Measurements from ENCODE around the gene TALDO1. TPM values are rescaled to one million over a fixed set of nuclear protein-coding genes. Genes with fewer than 3 reads are reported as not detected.

The TALDO1 gene
- total RNA-seq, 1 experiment from 2014 or later: 268 TPM

GRCh38 chr11:704781-705645, 42.3 kb upstream of the TALDO1 start:
- Histone ChIP-seq H2BK12ac (ENCODE audit: insufficient read length, low read depth, low read length) (no peak overlapping the region), H2BK5ac (ENCODE audit: insufficient read length, low read length) (no peak overlapping the region), H3K27me3 (ENCODE audit: insufficient read depth, low read length) (no peaks in the 10 kb centered on the region), H3T11ph (ENCODE audit: low read length) (no peak overlapping the region), H3K4me2 (ENCODE audit: insufficient read depth, insufficient read length, low read length) (no peak overlapping the region), H2BK20ac (ENCODE audit: low read depth, low read length, poor library complexity, severe bottlenecking) (no peak overlapping the region), H3K56ac (ENCODE audit: insufficient read length, low read depth, low read length) (no peak overlapping the region), H4K20me1 (ENCODE audit: control insufficient read depth, insufficient read depth, insufficient read length) (no peaks in the 10 kb centered on the region), H4K91ac (ENCODE audit: insufficient read length, low read depth, low read length) (no peak overlapping the region), H2BK15ac (ENCODE audit: low read depth, low read length) (no peak overlapping the region), H2AFZ (ENCODE audit: low read length) (no peak overlapping the region), H3K18ac (ENCODE audit: insufficient read length, low read depth, low read length) (no peak overlapping the region), H3K79me2 (ENCODE audit: insufficient read depth, low read length) (no peaks in the 10 kb centered on the region), H3K23me2 (ENCODE audit: insufficient read length, low read depth, low read length, poor library complexity, severe bottlenecking) (peaks cover 3% of the 10 kb centered on the region), H3K4ac (ENCODE audit: low read depth, low read length) (no peak overlapping the region), H3K23ac (ENCODE audit: insufficient read length, low read depth, low read length) (no peak overlapping the region), H3K27ac (ENCODE audit: insufficient read length, low read depth, low read length) (no peak overlapping the region), H4K8ac (replicated peaks; ENCODE audit: insufficient read length, low read depth, low read length) (no peak overlapping the region), H3K9me3 (ENCODE audit: control insufficient read depth, low read depth, low read length) (no peaks in the 10 kb centered on the region), H3K14ac (ENCODE audit: insufficient read depth, low read length) (peak overlapping the region; percentile 8; the same call in 1 of the 2 replicates), H2BK120ac (ENCODE audit: low read depth, low read length, poor library complexity, severe bottlenecking) (no peak overlapping the region), H2AK5ac (ENCODE audit: insufficient read length, low read length) (no peak overlapping the region), H3K4me1 (ENCODE audit: insufficient read depth, low read length) (peaks cover 3% of the 10 kb centered on the region; the same call in 1 of the 2 replicates), H4K5ac (ENCODE audit: insufficient read length, low read depth, low read length) (no peak overlapping the region), H3K79me1 (ENCODE audit: insufficient read depth, low read depth, low read length, poor library complexity, severe bottlenecking) (no peaks in the 10 kb centered on the region), H3K9ac (ENCODE audit: extremely low read depth, insufficient read length, low read length) (no peak overlapping the region)
- H3K27me3 Mint-ChIP-seq (ENCODE audit: low read depth): no peaks in the 10 kb centered on the region
- peak overlapping the region in 1 of 3 experiments; percentile 52; a peak in 1 of 7 replicates for H3K27ac Mint-ChIP-seq
- DNase-seq: peak; percentile 66
- no CpG with 5 or more reads among the region's 27 CpGs for WGBS (ENCODE audit: extremely low coverage, insufficient read length, low lambda C conversion rate)
- no peaks in the 10 kb centered on the region for H3K9me3 Mint-ChIP-seq
- peaks cover 15 to 20% of the 10 kb centered on the region in 2 experiments for H3K4me1 Mint-ChIP-seq
- no peak for TF ChIP-seq CTCF (conservative IDR thresholded peaks at IDR 0.05)
- H3K4me3 Mint-ChIP-seq: peak overlapping the region; percentile 41 to 70; a peak in 4 of 5 replicates
- H3K36me3 Mint-ChIP-seq (ENCODE audit: insufficient read depth in 1 of 3, low read depth in 3 of 3): peaks cover 1 to 12% (median 10%) of the 10 kb centered on the region in 3 experiments; a peak in 5 of 7 replicates

Measured in H9 (cell line).